HepG2 (cell line): ENCODE measurements around the gene ZNF444. TPM values are rescaled to one million over a fixed set of nuclear protein-coding genes. Genes with fewer than 3 reads are reported as not detected.

ENCODE experiments used
- CHD2 ChIP-seq: IDR thresholded peaks from 2 replicates; pipeline ENCODE4 v1.6.1; 2011; ENCODE audit warnings: low read depth, low read length, improper control_type of control experiment
- FOXP1 ChIP-seq, 2 experiments: fragments of 450-650 bp in 1 of 2; IDR thresholded peaks; 2 replicates each; pipeline ENCODE4 v1.6.1; 2017 to 2018; ENCODE audit warnings: antibody characterized with exemption in 1 of 2
- GATA4 ChIP-seq: sonication (generic); IDR thresholded peaks from 2 replicates; pipeline ENCODE4 v1.6.1; 2016; ENCODE audit warnings: antibody characterized with exemption, low read depth, borderline replicate concordance
- HDAC2 ChIP-seq: sonication (generic); formaldehyde crosslinking; IDR thresholded peaks from 2 replicates; pipeline ENCODE4 v1.4.0; 2020; ENCODE audit warnings: missing genetic modification reagents
- KLF15 ChIP-seq: sonication (generic); formaldehyde crosslinking; IDR thresholded peaks from 2 replicates; pipeline ENCODE4 v1.8.1; 2023; ENCODE audit warnings: borderline replicate concordance, mild to moderate bottlenecking, inconsistent platforms, missing genetic modification reagents, mixed read lengths
- MED1 ChIP-seq: sonication (generic); formaldehyde crosslinking; IDR thresholded peaks from 2 replicates; pipeline ENCODE4 v1.4.0; 2020; ENCODE audit warnings: missing genetic modification reagents
- SMC3 ChIP-seq: IDR thresholded peaks from 2 replicates; pipeline ENCODE4 v1.6.1; 2011; ENCODE audit warnings: low read length, improper control_type of control experiment
- ZBTB38 ChIP-seq: sonication (generic); formaldehyde crosslinking; IDR thresholded peaks from 2 replicates; pipeline ENCODE4 v1.5.1; 2020; ENCODE audit warnings: mild to moderate bottlenecking, missing genetic modification reagents
- ZNF616 ChIP-seq: sonication (generic); formaldehyde crosslinking; IDR thresholded peaks from 2 replicates; pipeline ENCODE4 v1.5.0; 2020; ENCODE audit warnings: low read depth, mild to moderate bottlenecking, missing genetic modification reagents
- ZNF713 ChIP-seq: sonication (generic); formaldehyde crosslinking; IDR thresholded peaks from 2 replicates; pipeline ENCODE4 v1.4.0; 2020; ENCODE audit warnings: mild to moderate bottlenecking, missing genetic modification reagents
- polyA plus RNA-seq, 8 experiments: library from polyadenylated mRNA; depleted of rRNA in 3 of 8; stranded (reverse) in 7 of 8; unstranded in 1 of 8; fragments of >200 nt; fragmentation: Illumina TruSeq in 4 of 8; extraction: Trizol in 4 of 8; gene quantifications; 2 replicates each; pipeline versions ENCODE4 v1.2.1 to v1.2.3, GENCODE V29; 2011 to 2016; ENCODE audit warnings: low read depth in 4 of 8, missing spikeins in 1 of 8, mixed read lengths in 1 of 8; ENCODE audit not compliant: insufficient read depth in 1 of 8
- total RNA-seq, 5 experiments: library from RNA; depleted of rRNA; stranded (reverse); fragments of >200 nt; fragmentation: Illumina TruSeq; extraction: Trizol; gene quantifications; 2 replicates each; pipeline ENCODE4 v1.2.3, GENCODE V29; 2016; ENCODE audit warnings: low read depth in 1 of 5
- TF ChIP-seq, protein P1 (sequence below): sonication (generic); formaldehyde crosslinking; IDR thresholded peaks from 2 replicates; pipeline ENCODE4 v1.8.0; 2022; ENCODE audit warnings: missing genetic modification reagents, low read depth, mild to moderate bottlenecking, borderline replicate concordance
- TF ChIP-seq, protein P2 (sequence below): sonication (generic); formaldehyde crosslinking; conservative IDR thresholded peaks from 2 replicates; pipeline ENCODE4 v1.8.0; 2022; ENCODE audit warnings: missing genetic modification reagents
- TF ChIP-seq, protein P3 (sequence below): sonication (generic); formaldehyde crosslinking; IDR thresholded peaks from 2 replicates; pipeline ENCODE4 v1.4.0; 2020; ENCODE audit warnings: missing genetic modification reagents
- TF ChIP-seq, protein P4 (sequence below): sonication (generic); formaldehyde crosslinking; IDR thresholded peaks from 2 replicates; pipeline ENCODE4 v1.4.0; 2020; ENCODE audit warnings: missing genetic modification reagents, borderline replicate concordance
- TF ChIP-seq, protein P5 (sequence below): sonication (generic); formaldehyde crosslinking; IDR thresholded peaks from 2 replicates; pipeline ENCODE4 v1.4.0; 2020; ENCODE audit warnings: missing genetic modification reagents, low read depth, mild to moderate bottlenecking, borderline replicate concordance
- TF ChIP-seq, protein P6 (sequence below): sonication (generic); formaldehyde crosslinking; IDR thresholded peaks from 2 replicates; pipeline ENCODE4 v1.5.0; 2020; ENCODE audit warnings: missing genetic modification reagents
- TF ChIP-seq, protein P7 (sequence below): sonication (generic); formaldehyde crosslinking; IDR thresholded peaks from 2 replicates; pipeline ENCODE4 v1.5.1; 2020; ENCODE audit warnings: missing genetic modification reagents, mild to moderate bottlenecking, borderline replicate concordance

ZNF444 gene
- total and polyA plus RNA-seq, 2 of the 13 experiments (the other 11 are each of a cell fraction or from before 2014, with no cell fraction given) = 27.4 to 30.3 TPM

DNA sequence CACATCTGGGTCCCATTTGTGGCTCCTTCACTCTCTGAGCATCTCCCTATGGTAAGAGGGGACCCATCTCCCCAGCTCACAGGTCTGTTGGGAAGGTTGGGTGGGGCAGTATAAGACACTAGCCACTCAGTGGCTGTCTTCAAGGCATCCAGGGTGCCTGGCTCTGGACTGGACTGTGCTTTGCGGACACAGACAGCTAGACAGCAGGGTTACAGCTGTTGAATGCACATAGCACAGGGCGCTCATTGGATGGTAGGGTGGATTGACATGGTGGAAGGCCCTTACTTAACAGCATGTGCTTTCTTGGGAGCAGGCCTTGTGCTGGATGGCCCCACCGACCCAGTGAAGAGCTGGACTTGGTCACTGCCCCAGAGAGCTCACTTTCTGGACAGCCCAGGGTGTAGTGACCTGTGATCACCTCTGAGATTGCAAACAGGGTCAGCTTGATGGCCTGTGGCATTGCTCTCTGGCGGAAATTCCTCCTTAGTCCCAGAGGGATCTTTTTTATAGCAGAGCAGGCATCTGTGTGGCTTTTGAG is 1.9 kb downstream of the ZNF444 start (continued):
- TF ChIP-seq MED1 (CRISPR knock-in tag) (peak; percentile 59), ZNF713 (CRISPR knock-in tag) (no peak), ZNF616 (CRISPR knock-in tag) (no peak), GATA4 (no peak), FOXP1 (IDR thresholded peaks at IDR 0.05) (no peak), FOXP1 (CRISPR knock-in tag; IDR thresholded peaks at IDR 0.05) (no peak), HDAC2 (CRISPR knock-in tag) (peak; percentile 27; the same call in 1 of the 2 replicates), KLF15 (CRISPR knock-in tag) (no peak), SMC3 (no peak), ZBTB38 (CRISPR knock-in tag) (no peak), CHD2 (no peak)
- TF ChIP-seq, protein P1, sequence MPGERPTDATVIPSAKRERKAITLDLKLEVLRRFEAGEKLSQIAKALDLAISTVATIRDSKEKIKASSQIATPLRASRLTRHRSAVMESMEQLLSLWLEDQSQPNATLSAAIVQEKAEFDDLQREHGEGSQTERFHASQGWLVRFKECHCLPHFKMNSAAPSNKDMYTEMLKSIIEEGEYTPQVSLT (CRISPR knock-in tag) = no peak
- TF ChIP-seq, protein P2, sequence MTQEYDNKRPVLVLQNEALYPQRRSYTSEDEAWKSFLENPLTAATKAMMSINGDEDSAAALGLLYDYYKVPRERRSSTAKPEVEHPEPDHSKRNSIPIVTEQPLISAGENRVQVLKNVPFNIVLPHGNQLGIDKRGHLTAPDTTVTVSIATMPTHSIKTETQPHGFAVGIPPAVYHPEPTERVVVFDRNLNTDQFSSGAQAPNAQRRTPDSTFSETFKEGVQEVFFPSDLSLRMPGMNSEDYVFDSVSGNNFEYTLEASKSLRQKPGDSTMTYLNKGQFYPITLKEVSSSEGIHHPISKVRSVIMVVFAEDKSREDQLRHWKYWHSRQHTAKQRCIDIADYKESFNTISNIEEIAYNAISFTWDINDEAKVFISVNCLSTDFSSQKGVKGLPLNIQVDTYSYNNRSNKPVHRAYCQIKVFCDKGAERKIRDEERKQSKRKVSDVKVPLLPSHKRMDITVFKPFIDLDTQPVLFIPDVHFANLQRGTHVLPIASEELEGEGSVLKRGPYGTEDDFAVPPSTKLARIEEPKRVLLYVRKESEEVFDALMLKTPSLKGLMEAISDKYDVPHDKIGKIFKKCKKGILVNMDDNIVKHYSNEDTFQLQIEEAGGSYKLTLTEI (CRISPR knock-in tag) = no peak
- TF ChIP-seq, protein P3, sequence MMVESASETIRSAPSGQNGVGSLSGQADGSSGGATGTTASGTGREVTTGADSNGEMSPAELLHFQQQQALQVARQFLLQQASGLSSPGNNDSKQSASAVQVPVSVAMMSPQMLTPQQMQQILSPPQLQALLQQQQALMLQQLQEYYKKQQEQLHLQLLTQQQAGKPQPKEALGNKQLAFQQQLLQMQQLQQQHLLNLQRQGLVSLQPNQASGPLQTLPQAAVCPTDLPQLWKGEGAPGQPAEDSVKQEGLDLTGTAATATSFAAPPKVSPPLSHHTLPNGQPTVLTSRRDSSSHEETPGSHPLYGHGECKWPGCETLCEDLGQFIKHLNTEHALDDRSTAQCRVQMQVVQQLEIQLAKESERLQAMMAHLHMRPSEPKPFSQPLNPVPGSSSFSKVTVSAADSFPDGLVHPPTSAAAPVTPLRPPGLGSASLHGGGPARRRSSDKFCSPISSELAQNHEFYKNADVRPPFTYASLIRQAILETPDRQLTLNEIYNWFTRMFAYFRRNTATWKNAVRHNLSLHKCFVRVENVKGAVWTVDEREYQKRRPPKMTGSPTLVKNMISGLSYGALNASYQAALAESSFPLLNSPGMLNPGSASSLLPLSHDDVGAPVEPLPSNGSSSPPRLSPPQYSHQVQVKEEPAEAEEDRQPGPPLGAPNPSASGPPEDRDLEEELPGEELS (CRISPR knock-in tag) = peak; percentile 38; the same call in 1 of the 2 replicates
- TF ChIP-seq, protein P4, sequence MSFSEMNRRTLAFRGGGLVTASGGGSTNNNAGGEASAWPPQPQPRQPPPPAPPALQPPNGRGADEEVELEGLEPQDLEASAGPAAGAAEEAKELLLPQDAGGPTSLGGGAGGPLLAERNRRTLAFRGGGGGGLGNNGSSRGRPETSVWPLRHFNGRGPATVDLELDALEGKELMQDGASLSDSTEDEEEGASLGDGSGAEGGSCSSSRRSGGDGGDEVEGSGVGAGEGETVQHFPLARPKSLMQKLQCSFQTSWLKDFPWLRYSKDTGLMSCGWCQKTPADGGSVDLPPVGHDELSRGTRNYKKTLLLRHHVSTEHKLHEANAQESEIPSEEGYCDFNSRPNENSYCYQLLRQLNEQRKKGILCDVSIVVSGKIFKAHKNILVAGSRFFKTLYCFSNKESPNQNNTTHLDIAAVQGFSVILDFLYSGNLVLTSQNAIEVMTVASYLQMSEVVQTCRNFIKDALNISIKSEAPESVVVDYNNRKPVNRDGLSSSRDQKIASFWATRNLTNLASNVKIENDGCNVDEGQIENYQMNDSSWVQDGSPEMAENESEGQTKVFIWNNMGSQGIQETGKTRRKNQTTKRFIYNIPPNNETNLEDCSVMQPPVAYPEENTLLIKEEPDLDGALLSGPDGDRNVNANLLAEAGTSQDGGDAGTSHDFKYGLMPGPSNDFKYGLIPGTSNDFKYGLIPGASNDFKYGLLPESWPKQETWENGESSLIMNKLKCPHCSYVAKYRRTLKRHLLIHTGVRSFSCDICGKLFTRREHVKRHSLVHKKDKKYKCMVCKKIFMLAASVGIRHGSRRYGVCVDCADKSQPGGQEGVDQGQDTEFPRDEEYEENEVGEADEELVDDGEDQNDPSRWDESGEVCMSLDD (CRISPR knock-in tag) = no peak
- TF ChIP-seq, protein P5, sequence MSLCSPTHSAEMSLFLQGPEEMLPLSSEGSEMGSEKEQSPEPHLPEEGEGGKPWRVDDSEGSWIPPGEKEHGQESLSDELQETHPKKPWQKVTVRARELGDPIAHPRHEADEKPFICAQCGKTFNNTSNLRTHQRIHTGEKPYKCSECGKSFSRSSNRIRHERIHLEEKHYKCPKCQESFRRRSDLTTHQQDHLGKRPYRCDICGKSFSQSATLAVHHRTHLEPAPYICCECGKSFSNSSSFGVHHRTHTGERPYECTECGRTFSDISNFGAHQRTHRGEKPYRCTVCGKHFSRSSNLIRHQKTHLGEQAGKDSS (CRISPR knock-in tag) = no peak
- TF ChIP-seq, protein P6, sequence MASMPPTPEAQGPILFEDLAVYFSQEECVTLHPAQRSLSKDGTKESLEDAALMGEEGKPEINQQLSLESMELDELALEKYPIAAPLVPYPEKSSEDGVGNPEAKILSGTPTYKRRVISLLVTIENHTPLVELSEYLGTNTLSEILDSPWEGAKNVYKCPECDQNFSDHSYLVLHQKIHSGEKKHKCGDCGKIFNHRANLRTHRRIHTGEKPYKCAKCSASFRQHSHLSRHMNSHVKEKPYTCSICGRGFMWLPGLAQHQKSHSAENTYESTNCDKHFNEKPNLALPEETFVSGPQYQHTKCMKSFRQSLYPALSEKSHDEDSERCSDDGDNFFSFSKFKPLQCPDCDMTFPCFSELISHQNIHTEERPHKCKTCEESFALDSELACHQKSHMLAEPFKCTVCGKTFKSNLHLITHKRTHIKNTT (CRISPR knock-in tag) = no peak
- TF ChIP-seq, protein P7, sequence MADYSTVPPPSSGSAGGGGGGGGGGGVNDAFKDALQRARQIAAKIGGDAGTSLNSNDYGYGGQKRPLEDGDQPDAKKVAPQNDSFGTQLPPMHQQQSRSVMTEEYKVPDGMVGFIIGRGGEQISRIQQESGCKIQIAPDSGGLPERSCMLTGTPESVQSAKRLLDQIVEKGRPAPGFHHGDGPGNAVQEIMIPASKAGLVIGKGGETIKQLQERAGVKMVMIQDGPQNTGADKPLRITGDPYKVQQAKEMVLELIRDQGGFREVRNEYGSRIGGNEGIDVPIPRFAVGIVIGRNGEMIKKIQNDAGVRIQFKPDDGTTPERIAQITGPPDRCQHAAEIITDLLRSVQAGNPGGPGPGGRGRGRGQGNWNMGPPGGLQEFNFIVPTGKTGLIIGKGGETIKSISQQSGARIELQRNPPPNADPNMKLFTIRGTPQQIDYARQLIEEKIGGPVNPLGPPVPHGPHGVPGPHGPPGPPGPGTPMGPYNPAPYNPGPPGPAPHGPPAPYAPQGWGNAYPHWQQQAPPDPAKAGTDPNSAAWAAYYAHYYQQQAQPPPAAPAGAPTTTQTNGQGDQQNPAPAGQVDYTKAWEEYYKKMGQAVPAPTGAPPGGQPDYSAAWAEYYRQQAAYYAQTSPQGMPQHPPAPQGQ = no peak
